GM19372 (cell line): Measurements from ENCODE around the gene DRD3.

Source experiments
- ATAC-seq: cut with Tn5 transposase; IDR thresholded peaks from one replicate; pipeline ENCODE4 v1.9.1; 2021; ENCODE audit warnings: mild to moderate bottlenecking, low read depth, moderate library complexity; ENCODE audit not compliant: unreplicated experiment

The DRD3 gene

GRCh38 chr3:114127517-114127916 lies 51.3 kb downstream of the DRD3 start:
- ATAC-seq = no peak

DNA sequence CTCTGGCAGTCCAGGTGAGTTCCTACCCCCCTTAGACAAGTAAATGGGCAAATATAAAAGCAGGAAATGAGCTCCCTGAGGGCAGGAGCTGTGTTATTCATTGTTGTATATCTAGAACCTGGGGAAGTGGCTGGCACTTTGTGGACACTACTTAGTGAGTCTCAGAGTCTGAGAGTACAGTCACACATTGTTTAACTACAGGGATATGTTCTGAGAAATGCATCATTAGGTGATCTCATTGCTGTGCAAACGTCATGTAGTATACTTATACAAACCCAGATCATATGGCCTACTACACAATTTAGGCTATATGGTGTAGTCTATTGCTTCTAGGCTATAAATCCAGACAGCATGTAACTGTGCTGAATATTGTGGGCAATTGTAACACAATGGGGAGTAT lies 52.4 kb downstream of the DRD3 start:
- no peak for ATAC-seq

DNA sequence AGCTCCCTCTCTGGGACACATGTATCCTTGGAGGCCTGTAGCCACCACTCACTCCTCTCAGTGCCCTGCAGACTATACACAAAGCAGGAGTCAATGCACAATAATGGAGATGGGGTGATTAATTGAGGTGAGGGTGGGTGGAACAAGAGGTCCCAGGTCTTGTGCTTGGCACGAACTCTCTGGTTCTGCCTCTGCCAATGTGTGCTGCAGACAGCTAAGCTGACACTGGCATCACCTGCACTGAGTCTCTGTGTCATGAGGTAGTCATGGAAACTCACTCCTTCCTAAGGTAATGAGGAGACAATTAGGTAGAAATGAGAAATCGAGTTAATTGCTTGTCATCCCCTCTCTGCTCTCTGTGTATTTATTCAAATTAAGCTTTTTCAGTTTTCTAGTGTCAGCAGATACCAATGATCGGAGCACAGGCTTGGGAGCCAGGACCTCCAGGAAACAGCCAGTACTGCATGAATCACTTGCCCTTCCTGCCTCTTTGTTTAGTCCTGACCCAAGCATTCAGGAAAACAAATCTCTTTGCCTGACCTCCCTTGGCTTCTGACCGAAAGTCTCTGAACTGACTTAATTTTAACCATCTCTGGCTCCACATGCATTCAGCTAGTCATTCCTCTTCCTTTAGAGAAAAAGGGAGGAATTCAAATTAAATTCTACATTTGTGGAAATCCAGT lies 56.7 kb downstream of the DRD3 start:
- ATAC-seq = no peak

GRCh38 chr3:114120211-114120610 lies 58.6 kb downstream of the DRD3 start:
- ATAC-seq = no peak

DNA sequence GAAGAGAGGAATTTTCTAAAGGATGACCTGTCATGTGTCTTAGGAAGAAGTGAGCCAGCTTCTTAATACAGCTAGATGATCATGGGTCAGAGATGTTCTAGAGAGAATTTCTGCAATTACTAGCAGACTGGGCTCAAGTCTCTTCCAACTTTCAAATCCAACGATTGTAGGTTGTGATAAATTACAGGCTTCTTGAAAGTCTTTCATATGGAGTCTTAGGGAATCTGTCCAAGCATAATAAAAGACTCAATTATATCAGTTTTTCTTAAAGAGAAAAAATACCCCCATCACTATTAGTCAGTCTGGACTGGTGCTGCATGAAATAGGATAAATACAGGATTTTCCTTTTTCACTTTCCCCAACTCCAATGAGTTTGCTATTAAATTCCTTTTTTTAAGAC lies 59.1 kb downstream of the DRD3 start:
- ATAC-seq = no peak

GRCh38 chr3:114115143-114115542 lies 63.7 kb downstream of the DRD3 start:
- ATAC-seq = no peak

GRCh38 chr3:114114719-114115118 lies 64.1 kb downstream of the DRD3 start:
- no peak for ATAC-seq

DNA sequence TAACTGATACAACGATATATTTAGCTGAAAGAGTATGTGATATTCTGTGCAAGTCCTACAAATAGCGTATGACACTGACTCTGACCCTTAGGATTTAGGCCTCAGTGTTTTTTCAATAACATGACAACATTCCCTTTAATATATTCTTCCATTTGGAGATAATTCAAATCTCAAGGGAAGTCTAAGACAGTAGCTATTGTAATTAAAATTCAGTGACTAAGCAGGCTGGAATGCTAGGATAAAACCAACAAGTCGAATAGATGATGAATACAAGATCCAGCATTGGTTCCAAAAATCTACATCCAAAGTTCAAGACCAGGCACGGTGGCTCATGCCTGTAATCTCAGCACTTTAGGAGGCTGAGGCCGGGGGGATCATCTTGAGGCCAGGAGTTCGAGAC lies 66.2 kb downstream of the DRD3 start:
- no peak for ATAC-seq

- ATAC-seq = no peak
These were observed 67.6 kb downstream of the DRD3 start for GRCh38 chr3:114111060-114111770.

- no peak for ATAC-seq
These were observed 68.4 kb downstream of the DRD3 start for GRCh38 chr3:114110439-114110838.

DNA sequence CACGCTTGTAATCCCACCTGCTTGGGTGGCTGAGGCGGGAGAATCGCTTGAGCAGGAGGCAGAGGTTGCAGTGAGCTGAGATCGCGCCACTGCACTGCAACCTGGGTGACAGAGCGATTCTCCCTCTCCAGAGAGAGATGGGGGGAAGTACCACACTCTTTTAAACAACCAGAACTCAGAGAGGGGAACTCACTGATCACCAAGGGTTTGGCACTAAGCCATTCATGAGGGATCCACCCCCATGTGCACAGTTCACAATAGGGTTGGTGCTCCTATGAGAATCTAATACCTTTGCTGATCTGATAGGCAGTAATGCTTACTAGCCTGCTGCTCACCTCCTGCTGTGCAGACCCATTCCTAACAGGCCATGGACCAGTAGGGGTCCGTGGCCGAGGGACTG lies 70.7 kb downstream of the DRD3 start:
- ATAC-seq = no peak

- no peak for ATAC-seq
These were observed 74.4 kb downstream of the DRD3 start for GRCh38 chr3:114104414-114104813.

- no peak for ATAC-seq
These were observed 75.0 kb downstream of the DRD3 start for GRCh38 chr3:114103858-114104257.

GRCh38 chr3:114103181-114103580 lies 75.7 kb downstream of the DRD3 start:
- ATAC-seq = no peak

- ATAC-seq = no peak
These were observed 77.8 kb downstream of the DRD3 start for GRCh38 chr3:114101101-114101500.

DNA sequence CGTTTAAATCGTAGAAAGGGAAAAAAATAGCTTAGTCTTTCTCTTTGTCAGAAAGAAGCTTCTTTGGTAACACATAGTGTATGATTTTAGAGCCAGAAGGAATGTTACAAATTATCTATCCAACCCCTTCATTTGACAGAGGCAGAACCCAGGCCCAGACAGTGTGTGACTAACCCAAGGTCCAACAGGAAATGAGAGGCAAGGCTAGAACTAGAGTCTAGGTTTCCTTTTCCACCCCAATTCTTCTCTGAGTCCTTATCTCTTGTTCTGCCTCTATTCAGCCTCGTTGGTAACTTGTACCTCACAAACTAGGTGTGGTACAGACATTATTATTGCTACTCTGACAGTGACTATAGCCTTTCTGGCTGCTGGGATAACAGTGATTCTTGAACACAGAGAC lies 83.1 kb downstream of the DRD3 start:
- ATAC-seq = no peak

GRCh38 chr3:114093596-114093995 lies 85.3 kb downstream of the DRD3 start:
- ATAC-seq = no peak

DNA sequence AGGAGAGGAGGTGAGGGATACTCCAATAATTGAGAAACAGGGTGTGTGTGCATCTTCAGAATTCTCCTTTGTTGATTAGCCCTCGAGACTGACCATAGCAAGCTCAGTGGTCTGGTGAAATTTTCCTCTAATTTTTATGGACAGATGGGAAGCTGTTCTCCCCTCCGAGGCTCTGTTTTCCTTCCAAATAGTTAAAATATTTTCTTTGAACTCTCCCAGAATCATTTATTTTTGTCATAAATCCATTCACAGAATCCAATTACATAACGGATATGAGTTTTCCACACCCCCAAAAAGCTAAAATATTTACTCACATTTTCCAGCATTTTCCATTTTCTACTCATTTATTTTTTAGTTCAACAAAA lies 85.9 kb downstream of the DRD3 start:
- ATAC-seq = no peak

DNA sequence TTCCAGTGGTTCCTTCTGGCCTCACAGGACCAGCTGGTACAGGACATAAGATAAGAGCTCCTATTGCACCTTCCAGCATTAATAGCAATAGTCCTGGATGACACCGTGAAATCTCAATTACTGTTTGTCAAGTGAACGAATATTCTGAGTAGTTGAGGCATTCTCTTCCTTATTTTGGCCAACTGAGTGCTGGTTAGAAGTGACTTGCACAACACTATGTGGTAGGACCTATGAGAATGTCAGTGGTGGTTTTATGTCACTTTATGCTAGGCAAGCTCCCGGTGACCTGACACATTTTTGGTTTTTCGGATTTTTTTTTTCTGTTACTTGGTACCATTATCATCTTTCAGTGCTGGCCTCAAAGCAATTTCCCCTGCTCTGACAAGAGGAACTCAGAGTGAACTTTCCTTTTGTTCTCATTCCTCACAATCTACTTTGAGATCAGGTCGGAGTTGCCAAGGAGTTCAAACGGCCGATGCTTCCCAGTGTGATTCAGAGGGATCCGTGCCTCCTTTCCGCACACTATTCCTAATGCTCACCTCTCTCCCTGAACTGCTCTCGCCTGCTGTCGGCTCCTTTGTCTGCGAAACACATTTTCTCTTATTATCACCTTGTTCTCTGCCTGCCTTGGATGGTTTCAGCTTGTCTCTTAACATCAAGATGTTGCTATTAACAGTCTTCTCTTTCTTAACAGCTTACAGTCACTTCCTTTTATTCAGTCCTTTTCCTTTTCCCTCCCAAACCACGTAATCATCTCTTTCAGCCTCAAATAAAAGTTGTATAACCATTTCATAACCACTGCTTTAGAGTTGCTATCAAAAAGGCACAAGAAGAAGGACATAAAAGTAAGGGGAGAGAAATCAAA lies 86.5 kb downstream of the DRD3 start:
- ATAC-seq = no peak

DNA sequence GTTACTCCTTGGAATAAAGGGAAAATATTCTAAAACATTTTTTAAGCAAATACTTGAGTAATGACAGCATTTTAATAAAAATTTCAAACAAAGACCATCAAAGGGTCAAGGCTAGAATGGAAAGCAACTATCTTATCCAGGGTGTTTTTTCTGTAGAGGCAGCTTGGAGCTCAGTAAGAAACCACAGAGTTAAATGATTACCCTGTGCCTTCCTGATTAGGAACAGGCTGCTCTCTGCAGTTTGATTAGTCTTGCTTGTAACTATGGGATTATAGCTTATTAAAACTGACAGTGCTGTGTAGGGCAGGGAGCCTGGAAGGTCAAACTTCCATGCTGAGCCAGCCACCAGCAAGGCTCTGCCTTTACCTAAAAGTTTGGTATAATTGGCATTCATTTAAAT lies 89.2 kb downstream of the DRD3 start:
- ATAC-seq = no peak

GRCh38 chr3:114086356-114086755 lies 92.5 kb downstream of the DRD3 start:
- no peak for ATAC-seq
